ENCODE results near the gene MGAT4B.

The MGAT4B gene

GRCh38 chr5:179763215-179763945 lies 43.3 kb downstream of the MGAT4B start:
- DNase-seq (ENCODE audit: low read depth): peak; percentile 68
- peak; percentile 77 for TF ChIP-seq CTCF (IDR thresholded peaks at IDR 0.05; ENCODE audit: insufficient read depth, low read depth, low read length, missing control alignments)
- H3K4me3 ChIP-seq (ENCODE audit: low read depth, low read length): no peak overlapping the region

- H3K4me3 ChIP-seq (ENCODE audit: low read depth, low read length): no peak overlapping the region
- no peak for DNase-seq (ENCODE audit: low read depth)
- no peak for TF ChIP-seq CTCF (IDR thresholded peaks at IDR 0.05; ENCODE audit: insufficient read depth, low read depth, low read length, missing control alignments)
Observed at GRCh38 chr5:179762781-179763176, 43.9 kb downstream of the MGAT4B start.

DNA sequence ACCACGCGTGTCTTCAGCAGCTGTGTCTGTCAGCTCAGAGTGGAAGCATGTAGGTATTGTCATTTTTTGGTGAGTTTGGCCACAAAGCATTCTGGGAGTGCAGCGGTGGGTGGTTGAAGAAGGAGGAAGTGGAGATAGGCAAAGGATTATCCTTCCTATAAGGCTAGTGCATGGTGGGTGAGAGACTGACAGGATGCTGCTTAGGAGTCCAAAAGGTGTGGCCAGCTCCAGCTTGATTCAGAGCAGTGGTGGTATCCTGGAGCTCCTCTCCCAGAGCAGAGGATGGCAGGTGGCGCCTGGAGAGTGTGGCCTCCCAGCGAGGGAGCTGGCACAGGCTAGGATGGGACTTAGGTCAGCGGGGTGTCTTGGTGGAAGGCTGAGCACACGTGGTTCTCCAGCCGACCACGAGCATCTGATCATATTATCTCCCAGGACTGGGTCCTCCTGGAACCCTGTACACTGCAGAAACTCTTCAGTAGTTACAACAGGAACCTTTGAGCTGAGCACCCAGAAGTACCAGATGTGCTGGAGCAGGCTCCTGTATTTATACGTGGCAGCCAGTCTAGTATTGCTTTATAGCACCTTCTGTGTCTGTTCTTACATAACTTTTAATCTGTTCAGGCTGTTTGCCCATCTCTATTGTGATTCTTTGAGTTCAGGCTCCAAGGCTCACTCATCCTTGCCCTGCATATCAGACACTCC lies 44.4 kb downstream of the MGAT4B start:
- no peak for TF ChIP-seq CTCF (IDR thresholded peaks at IDR 0.05; ENCODE audit: insufficient read depth, low read depth, low read length, missing control alignments)
- H3K4me3 ChIP-seq (ENCODE audit: low read depth, low read length): no peak overlapping the region
- peak; percentile 40 for DNase-seq (ENCODE audit: low read depth)

DNA sequence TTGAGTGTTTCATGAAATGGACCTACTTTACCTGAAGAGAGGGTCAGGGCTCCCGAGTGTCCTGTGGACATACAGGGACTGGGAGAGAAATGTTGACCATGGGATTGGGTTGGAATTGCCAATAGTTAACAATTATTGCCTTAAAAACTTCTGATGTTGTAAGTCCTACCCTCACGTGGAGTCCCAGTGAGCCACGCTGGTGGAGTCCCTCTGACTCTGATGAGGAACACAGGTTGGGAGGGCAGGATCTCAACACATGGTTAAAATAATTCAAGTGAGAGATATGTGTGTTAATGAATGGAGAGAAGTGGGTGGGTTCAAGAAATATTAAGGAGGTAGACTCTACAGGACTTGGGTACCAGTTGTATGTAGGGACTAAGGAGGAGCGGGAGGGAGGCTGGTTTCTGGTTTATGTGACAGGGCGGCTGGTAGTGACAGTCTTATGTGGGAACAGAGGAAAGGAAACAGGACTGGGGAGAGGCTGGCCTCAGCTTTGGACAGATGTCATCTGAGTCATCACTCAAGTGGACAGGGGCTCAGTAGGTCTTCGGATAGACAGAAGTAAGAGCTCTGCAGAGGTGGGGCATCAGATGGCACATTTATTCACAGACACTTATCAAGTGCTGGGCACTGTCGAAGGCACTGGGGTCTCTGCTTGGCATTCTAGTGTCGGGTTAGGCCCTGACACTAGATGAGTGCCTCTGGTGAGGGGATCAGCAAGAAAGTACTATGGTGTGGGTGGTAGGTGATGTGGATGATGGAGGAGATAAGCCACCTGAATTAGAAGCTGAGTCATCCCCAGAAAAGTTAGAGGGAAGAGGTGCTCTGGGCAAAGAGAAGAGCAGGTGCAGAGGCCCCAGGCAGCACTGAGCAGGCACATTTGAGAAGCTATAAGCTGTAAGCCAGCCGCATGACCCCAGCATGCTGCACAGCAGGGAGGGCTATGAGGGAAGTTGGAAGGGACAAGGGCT lies 46.8 kb downstream of the MGAT4B start:
- H3K4me3 ChIP-seq (ENCODE audit: low read depth, low read length): no peak overlapping the region
- DNase-seq (ENCODE audit: low read depth): peak; percentile 49
- no peak for TF ChIP-seq CTCF (IDR thresholded peaks at IDR 0.05; ENCODE audit: insufficient read depth, low read depth, low read length, missing control alignments)

GRCh38 chr5:179758955-179759354 lies 47.7 kb downstream of the MGAT4B start:
- TF ChIP-seq CTCF (IDR thresholded peaks at IDR 0.05; ENCODE audit: insufficient read depth, low read depth, low read length, missing control alignments): no peak
- H3K4me3 ChIP-seq (ENCODE audit: low read depth, low read length): no peak overlapping the region
- DNase-seq (ENCODE audit: low read depth): no peak

DNA sequence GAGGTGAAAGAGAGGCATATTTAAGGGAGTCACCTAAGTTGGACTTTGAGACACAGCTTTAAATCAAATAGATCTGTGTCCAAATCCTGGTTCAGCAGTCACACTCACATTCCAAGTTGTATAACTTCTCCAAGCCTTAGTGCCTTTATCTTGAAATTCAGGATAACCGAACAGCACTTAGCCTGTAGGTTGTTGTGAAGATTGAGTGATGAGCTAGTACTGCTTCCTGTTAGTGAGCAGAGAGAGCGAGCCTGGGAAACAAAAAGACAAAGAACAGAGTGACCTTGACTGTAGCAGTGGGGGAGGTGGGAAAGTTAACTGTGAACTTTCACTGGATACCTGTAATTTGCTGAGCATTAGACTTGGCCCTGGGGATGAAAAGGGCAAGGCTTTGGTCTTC lies 51.6 kb downstream of the MGAT4B start:
- TF ChIP-seq CTCF (IDR thresholded peaks at IDR 0.05; ENCODE audit: insufficient read depth, low read depth, low read length, missing control alignments): no peak
- DNase-seq (ENCODE audit: low read depth): no peak
- H3K4me3 ChIP-seq (ENCODE audit: low read depth, low read length): no peak overlapping the region
